ENCODE results near the gene ODF2.

DNA sequence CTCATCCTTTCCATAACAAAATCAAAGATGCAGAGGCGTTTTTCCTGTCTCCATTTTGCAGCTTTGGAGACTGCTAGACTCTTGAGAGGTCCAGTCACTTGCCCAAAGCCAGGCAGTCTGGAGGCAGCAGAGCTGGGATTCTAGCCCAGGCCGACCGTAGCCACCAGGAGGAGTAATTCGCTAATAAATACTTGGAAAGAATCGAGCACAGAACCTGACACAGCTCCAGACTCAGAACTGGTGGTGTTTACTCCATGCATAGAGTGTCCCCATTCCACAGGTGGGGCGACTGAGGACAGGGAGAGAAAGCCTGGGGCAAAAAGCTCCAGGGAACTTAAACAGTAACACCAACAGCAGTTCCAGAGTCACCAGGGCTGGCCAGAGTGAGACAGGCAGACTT is 45.8 kb upstream of the ODF2 start:
- TF ChIP-seq EZH2 (IDR thresholded peaks at IDR 0.05) (no peak), POLR2AphosphoS5 (IDR thresholded peaks at IDR 0.05; ENCODE audit: borderline replicate concordance, low read depth, low read length) (no peak)
